Measurements from ENCODE around the gene CLDN8.

Gene CLDN8

DNA sequence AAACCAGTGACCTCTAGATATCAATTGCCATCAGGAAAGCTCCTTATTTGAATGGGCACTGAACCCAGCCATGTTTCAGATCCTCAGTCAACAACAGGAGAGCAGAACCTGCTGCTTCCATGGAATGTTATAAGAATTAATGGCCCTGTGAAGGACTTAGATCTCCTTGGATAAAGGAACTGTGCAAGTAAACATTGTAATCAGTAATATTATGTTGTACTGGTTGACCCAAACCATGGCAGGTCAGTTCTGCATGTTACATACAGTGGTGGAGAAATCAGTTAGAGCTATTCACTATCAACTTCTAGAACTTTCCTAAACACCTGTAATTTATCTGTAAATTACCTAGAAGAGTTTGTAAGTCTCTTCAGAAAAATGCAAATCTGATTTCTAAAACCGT, 11.2 kb upstream of the CLDN8 start:
- H3K36me3 ChIP-seq (replicated peaks; ENCODE audit: low read depth, low read length): no peaks in the 10 kb centered on the region
- H3K27ac ChIP-seq (ENCODE audit: low read length): no peak overlapping the region
- H3K27me3 ChIP-seq (ENCODE audit: low read depth, low read length): no peaks in the 10 kb centered on the region
- H4K20me1 ChIP-seq (ENCODE audit: insufficient read depth, low read length): no peaks in the 10 kb centered on the region
- no peak overlapping the region for H3K9ac ChIP-seq (ENCODE audit: low read length)
- TF ChIP-seq EZH2phosphoT487 (IDR thresholded peaks at IDR 0.05; ENCODE audit: low read depth): no peak
- TF ChIP-seq, protein P1, sequence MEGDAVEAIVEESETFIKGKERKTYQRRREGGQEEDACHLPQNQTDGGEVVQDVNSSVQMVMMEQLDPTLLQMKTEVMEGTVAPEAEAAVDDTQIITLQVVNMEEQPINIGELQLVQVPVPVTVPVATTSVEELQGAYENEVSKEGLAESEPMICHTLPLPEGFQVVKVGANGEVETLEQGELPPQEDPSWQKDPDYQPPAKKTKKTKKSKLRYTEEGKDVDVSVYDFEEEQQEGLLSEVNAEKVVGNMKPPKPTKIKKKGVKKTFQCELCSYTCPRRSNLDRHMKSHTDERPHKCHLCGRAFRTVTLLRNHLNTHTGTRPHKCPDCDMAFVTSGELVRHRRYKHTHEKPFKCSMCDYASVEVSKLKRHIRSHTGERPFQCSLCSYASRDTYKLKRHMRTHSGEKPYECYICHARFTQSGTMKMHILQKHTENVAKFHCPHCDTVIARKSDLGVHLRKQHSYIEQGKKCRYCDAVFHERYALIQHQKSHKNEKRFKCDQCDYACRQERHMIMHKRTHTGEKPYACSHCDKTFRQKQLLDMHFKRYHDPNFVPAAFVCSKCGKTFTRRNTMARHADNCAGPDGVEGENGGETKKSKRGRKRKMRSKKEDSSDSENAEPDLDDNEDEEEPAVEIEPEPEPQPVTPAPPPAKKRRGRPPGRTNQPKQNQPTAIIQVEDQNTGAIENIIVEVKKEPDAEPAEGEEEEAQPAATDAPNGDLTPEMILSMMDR (IDR thresholded peaks at IDR 0.05; ENCODE audit: low read depth, low read length): no peak
- H3K4me2 ChIP-seq (ENCODE audit: low read length): no peak overlapping the region
- no peaks in the 10 kb centered on the region for H3K4me1 ChIP-seq (ENCODE audit: low read length)
- H3K79me2 ChIP-seq (ENCODE audit: low read length): no peaks in the 10 kb centered on the region
- H2AFZ ChIP-seq (ENCODE audit: low read depth, low read length): no peak overlapping the region
- H3K4me3 ChIP-seq (ENCODE audit: low read length): no peak overlapping the region
- H3K9me3 ChIP-seq (ENCODE audit: insufficient read depth, low read length): no peaks in the 10 kb centered on the region

DNA sequence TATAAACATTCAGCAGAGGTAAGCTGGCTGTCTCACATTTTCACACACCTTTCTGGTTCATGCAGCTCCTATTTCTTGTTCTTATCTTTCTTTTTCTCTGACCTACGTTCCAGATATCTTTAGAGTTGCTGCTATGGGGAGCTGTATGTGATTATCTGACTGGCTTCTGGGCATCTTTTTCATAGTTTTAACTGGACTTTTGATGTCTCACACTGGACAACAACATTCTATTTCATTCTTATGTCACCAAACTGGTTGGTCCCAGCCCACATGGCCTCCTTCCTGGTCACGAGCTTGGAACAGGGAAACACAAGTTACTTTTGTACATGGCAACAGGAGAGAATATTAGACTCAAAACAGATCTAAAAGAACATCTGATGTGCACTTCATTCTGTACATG, 7.7 kb upstream of the CLDN8 start:
- Histone ChIP-seq H3K9ac (ENCODE audit: low read length) (no peak overlapping the region), H2AFZ (ENCODE audit: low read depth, low read length) (peak overlapping the region; percentile 30; the same call in 1 of the 2 replicates), H3K4me3 (ENCODE audit: low read length) (no peak overlapping the region), H3K9me3 (ENCODE audit: insufficient read depth, low read length) (no peaks in the 10 kb centered on the region), H3K4me2 (ENCODE audit: low read length) (no peak overlapping the region), H4K20me1 (ENCODE audit: insufficient read depth, low read length) (no peaks in the 10 kb centered on the region), H3K36me3 (replicated peaks; ENCODE audit: low read depth, low read length) (no peaks in the 10 kb centered on the region), H3K79me2 (ENCODE audit: low read length) (no peaks in the 10 kb centered on the region), H3K4me1 (ENCODE audit: low read length) (no peaks in the 10 kb centered on the region), H3K27me3 (ENCODE audit: low read depth, low read length) (no peaks in the 10 kb centered on the region), H3K27ac (ENCODE audit: low read length) (no peak overlapping the region)
- TF ChIP-seq EZH2phosphoT487 (IDR thresholded peaks at IDR 0.05; ENCODE audit: low read depth): no peak
- TF ChIP-seq, protein P1 (IDR thresholded peaks at IDR 0.05; ENCODE audit: low read depth, low read length): no peak

DNA sequence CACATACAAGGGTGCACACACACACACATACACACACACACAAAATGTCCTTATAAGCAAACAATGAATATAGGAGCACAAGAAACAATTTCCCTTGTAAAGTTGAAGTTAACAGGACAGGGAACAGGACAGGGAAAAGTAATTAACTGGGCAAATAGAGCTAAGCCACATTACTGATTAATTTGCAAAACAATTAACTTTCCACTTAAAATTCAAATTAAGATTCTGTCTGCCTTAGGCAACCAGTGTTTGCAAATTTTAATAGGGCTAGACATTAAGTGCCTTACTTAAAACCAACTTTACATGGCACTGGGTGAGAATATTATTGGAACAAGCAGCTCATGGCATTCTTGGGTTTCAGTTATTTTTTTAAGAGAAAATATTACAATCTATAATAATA, 6.8 kb upstream of the CLDN8 start:
- Histone ChIP-seq H3K36me3 (replicated peaks; ENCODE audit: low read depth, low read length) (no peaks in the 10 kb centered on the region), H3K9me3 (ENCODE audit: insufficient read depth, low read length) (no peaks in the 10 kb centered on the region), H3K9ac (ENCODE audit: low read length) (no peak overlapping the region), H3K4me3 (ENCODE audit: low read length) (no peak overlapping the region), H4K20me1 (ENCODE audit: insufficient read depth, low read length) (no peaks in the 10 kb centered on the region), H2AFZ (ENCODE audit: low read depth, low read length) (no peak overlapping the region), H3K4me2 (ENCODE audit: low read length) (no peak overlapping the region), H3K27me3 (ENCODE audit: low read depth, low read length) (no peaks in the 10 kb centered on the region), H3K27ac (ENCODE audit: low read length) (no peak overlapping the region), H3K79me2 (ENCODE audit: low read length) (no peaks in the 10 kb centered on the region), H3K4me1 (ENCODE audit: low read length) (no peaks in the 10 kb centered on the region)
- no peak for TF ChIP-seq EZH2phosphoT487 (IDR thresholded peaks at IDR 0.05; ENCODE audit: low read depth)
- TF ChIP-seq, protein P1 (IDR thresholded peaks at IDR 0.05; ENCODE audit: low read depth, low read length): no peak

DNA sequence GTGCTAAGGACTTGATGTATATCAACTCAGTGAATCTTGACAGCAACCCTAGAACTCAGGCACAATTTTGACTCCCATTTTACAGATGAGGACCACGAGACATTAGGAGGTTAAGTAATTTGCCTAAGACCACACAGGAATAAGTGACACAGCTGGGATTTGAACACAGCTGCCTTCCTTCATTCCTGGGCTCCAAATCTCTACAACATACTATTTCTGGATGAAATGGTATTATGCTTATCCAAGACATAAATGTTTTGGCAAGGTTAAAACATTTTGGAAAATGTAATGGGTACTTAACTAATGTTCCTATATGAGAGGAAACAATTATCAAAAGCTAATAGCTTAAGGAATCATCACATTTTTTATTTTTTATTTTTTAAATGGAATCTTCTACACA, 4.8 kb downstream of the CLDN8 start:
- H2AFZ ChIP-seq (ENCODE audit: low read depth, low read length): no peak overlapping the region
- no peaks in the 10 kb centered on the region for H3K27me3 ChIP-seq (ENCODE audit: low read depth, low read length)
- H3K9ac ChIP-seq (ENCODE audit: low read length): no peak overlapping the region
- no peaks in the 10 kb centered on the region for H3K4me1 ChIP-seq (ENCODE audit: low read length)
- no peak overlapping the region for H3K27ac ChIP-seq (ENCODE audit: low read length)
- no peaks in the 10 kb centered on the region for H3K9me3 ChIP-seq (ENCODE audit: insufficient read depth, low read length)
- H4K20me1 ChIP-seq (ENCODE audit: insufficient read depth, low read length): no peaks in the 10 kb centered on the region
- no peak overlapping the region for H3K4me3 ChIP-seq (ENCODE audit: low read length)
- TF ChIP-seq EZH2phosphoT487 (IDR thresholded peaks at IDR 0.05; ENCODE audit: low read depth): no peak
- TF ChIP-seq, protein P1 (IDR thresholded peaks at IDR 0.05; ENCODE audit: low read depth, low read length): no peak
- no peaks in the 10 kb centered on the region for H3K36me3 ChIP-seq (replicated peaks; ENCODE audit: low read depth, low read length)
- H3K4me2 ChIP-seq (ENCODE audit: low read length): no peak overlapping the region
- no peaks in the 10 kb centered on the region for H3K79me2 ChIP-seq (ENCODE audit: low read length)

Measured in OCI-LY3 (cell line).